ENCODE data around the gene TFDP2. TPM values are rescaled to one million over a fixed set of nuclear protein-coding genes. Genes with fewer than 3 reads are reported as not detected.

The TFDP2 gene
- total RNA-seq, 1 experiment from 2014 or later = 48.2 TPM

DNA sequence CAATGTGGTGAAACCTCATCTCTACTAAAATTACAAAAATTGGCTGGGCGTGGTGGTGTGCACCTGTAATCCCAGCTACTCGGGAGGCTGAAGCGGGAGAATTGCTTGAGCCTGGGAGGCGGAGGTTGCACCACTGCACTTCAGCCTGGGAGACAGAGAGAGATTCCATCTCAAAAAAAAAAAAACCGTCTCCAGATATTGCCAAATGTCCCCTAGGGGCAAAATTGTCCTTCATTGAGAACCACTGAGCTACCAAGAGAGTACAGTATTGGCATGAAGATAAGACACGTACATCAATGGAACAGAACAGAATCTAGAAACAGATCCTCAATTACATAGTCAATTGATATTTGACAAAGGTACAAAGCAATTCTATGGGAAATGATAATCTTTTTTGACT, 98.0 kb downstream of the TFDP2 start (continued):
- TF ChIP-seq, protein P1, sequence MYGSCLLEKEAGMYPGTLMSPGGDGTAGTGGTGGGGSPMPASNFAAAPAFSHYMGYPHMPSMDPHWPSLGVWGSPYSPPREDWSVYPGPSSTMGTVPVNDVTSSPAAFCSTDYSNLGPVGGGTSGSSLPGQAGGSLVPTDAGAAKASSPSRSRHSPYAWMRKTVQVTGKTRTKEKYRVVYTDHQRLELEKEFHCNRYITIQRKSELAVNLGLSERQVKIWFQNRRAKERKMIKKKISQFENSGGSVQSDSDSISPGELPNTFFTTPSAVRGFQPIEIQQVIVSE (CRISPR knock-in tag; IDR thresholded peaks at IDR 0.05; ENCODE audit: borderline replicate concordance) = no peak

DNA sequence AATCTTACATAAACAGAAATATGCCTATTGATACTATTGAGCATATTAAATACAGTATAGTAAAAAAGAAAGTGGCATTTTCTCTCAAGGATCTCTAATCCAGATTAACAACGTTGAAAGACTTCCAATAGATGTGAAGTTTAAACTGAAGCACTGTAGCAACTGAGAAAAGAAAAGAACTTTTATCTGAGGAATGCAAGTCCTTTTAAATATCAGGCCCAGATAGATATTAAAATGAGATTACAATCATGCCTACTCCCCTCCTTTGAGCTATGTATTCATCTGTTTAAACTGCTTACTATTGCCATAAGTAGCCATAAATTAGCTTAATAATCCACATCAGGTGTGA, 102.3 kb downstream of the TFDP2 start:
- ATAC-seq (no peak), DNase-seq (ENCODE audit: low spot score) (no peak)
- Mint-ChIP-seq H3K9me3 (peaks cover 3% of the 10 kb centered on the region; the same call in 1 of the 2 replicates), H3K27ac (no peak overlapping the region), H3K36me3 (peaks cover 4% of the 10 kb centered on the region; the same call in 1 of the 2 replicates), H3K4me3 (no peak overlapping the region), H3K27me3 (ENCODE audit: low read depth) (no peaks in the 10 kb centered on the region), H3K4me1 (peaks cover 14% of the 10 kb centered on the region)
- TF ChIP-seq ZNF138 (CRISPR knock-in tag; conservative IDR thresholded peaks at IDR 0.05) = no peak
- TF ChIP-seq, protein P2, sequence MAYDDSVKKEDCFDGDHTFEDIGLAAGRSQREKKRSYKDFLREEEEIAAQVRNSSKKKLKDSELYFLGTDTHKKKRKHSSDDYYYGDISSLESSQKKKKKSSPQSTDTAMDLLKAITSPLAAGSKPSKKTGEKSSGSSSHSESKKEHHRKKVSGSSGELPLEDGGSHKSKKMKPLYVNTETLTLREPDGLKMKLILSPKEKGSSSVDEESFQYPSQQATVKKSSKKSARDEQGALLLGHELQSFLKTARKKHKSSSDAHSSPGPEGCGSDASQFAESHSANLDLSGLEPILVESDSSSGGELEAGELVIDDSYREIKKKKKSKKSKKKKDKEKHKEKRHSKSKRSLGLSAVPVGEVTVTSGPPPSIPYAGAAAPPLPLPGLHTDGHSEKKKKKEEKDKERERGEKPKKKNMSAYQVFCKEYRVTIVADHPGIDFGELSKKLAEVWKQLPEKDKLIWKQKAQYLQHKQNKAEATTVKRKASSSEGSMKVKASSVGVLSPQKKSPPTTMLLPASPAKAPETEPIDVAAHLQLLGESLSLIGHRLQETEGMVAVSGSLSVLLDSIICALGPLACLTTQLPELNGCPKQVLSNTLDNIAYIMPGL (CRISPR knock-in tag; IDR thresholded peaks at IDR 0.05) = no peak
- TF ChIP-seq PREB (CRISPR knock-in tag; IDR thresholded peaks at IDR 0.05; ENCODE audit: borderline replicate concordance) = no peak
- no peak for TF ChIP-seq E2F5 (CRISPR knock-in tag; IDR thresholded peaks at IDR 0.05)
- TF ChIP-seq EMX1 (CRISPR knock-in tag; IDR thresholded peaks at IDR 0.05) = no peak
- TF ChIP-seq ZNF232 (CRISPR knock-in tag; IDR thresholded peaks at IDR 0.05) = no peak
- TF ChIP-seq, protein P3, sequence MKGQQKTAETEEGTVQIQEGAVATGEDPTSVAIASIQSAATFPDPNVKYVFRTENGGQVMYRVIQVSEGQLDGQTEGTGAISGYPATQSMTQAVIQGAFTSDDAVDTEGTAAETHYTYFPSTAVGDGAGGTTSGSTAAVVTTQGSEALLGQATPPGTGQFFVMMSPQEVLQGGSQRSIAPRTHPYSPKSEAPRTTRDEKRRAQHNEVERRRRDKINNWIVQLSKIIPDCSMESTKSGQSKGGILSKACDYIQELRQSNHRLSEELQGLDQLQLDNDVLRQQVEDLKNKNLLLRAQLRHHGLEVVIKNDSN (CRISPR knock-in tag; IDR thresholded peaks at IDR 0.05) = no peak
- ChIA-PET CTCF (no interaction called here), POLR2A (no interaction called here)

GRCh38 chr3:142046320-142047020, 102.9 kb downstream of the TFDP2 start:
- peak; percentile 71 for ATAC-seq
- ChIA-PET POLR2A (interaction anchor here (0.6 kb wide), 1 partner anchor 49 kb away, joined by 3 read pairs; no protein-coding TSS in a partner anchor), CTCF (no interaction called here)
- Mint-ChIP-seq H3K27ac (no peak overlapping the region), H3K27me3 (ENCODE audit: low read depth) (no peaks in the 10 kb centered on the region), H3K4me3 (no peak overlapping the region), H3K36me3 (peaks cover 4% of the 10 kb centered on the region; the same call in 1 of the 2 replicates), H3K4me1 (peaks cover 14% of the 10 kb centered on the region), H3K9me3 (peaks cover 3% of the 10 kb centered on the region; the same call in 1 of the 2 replicates)
- no peak for DNase-seq (ENCODE audit: low spot score)
- TF ChIP-seq, protein P4, sequence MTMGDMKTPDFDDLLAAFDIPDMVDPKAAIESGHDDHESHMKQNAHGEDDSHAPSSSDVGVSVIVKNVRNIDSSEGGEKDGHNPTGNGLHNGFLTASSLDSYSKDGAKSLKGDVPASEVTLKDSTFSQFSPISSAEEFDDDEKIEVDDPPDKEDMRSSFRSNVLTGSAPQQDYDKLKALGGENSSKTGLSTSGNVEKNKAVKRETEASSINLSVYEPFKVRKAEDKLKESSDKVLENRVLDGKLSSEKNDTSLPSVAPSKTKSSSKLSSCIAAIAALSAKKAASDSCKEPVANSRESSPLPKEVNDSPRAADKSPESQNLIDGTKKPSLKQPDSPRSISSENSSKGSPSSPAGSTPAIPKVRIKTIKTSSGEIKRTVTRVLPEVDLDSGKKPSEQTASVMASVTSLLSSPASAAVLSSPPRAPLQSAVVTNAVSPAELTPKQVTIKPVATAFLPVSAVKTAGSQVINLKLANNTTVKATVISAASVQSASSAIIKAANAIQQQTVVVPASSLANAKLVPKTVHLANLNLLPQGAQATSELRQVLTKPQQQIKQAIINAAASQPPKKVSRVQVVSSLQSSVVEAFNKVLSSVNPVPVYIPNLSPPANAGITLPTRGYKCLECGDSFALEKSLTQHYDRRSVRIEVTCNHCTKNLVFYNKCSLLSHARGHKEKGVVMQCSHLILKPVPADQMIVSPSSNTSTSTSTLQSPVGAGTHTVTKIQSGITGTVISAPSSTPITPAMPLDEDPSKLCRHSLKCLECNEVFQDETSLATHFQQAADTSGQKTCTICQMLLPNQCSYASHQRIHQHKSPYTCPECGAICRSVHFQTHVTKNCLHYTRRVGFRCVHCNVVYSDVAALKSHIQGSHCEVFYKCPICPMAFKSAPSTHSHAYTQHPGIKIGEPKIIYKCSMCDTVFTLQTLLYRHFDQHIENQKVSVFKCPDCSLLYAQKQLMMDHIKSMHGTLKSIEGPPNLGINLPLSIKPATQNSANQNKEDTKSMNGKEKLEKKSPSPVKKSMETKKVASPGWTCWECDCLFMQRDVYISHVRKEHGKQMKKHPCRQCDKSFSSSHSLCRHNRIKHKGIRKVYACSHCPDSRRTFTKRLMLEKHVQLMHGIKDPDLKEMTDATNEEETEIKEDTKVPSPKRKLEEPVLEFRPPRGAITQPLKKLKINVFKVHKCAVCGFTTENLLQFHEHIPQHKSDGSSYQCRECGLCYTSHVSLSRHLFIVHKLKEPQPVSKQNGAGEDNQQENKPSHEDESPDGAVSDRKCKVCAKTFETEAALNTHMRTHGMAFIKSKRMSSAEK (CRISPR knock-in tag; IDR thresholded peaks at IDR 0.05; ENCODE audit: borderline replicate concordance) = no peak
- no peak for TF ChIP-seq CREM (CRISPR knock-in tag; IDR thresholded peaks at IDR 0.05)
- no peak for TF ChIP-seq ZBTB21 (CRISPR knock-in tag; IDR thresholded peaks at IDR 0.05; ENCODE audit: borderline replicate concordance)
- TF ChIP-seq SMAD4 (CRISPR knock-in tag; IDR thresholded peaks at IDR 0.05) = no peak
- no peak for TF ChIP-seq ATF3 (CRISPR knock-in tag; conservative IDR thresholded peaks at IDR 0.05)
- no peak for TF ChIP-seq ZNF396 (CRISPR knock-in tag; IDR thresholded peaks at IDR 0.05; ENCODE audit: borderline replicate concordance)
- no peak for TF ChIP-seq IRF2 (CRISPR knock-in tag; IDR thresholded peaks at IDR 0.05; ENCODE audit: borderline replicate concordance, low read depth)
- TF ChIP-seq GABPB1 (CRISPR knock-in tag; IDR thresholded peaks at IDR 0.05) = no peak
- TF ChIP-seq, protein P5, sequence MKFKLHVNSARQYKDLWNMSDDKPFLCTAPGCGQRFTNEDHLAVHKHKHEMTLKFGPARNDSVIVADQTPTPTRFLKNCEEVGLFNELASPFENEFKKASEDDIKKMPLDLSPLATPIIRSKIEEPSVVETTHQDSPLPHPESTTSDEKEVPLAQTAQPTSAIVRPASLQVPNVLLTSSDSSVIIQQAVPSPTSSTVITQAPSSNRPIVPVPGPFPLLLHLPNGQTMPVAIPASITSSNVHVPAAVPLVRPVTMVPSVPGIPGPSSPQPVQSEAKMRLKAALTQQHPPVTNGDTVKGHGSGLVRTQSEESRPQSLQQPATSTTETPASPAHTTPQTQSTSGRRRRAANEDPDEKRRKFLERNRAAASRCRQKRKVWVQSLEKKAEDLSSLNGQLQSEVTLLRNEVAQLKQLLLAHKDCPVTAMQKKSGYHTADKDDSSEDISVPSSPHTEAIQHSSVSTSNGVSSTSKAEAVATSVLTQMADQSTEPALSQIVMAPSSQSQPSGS (CRISPR knock-in tag; IDR thresholded peaks at IDR 0.05; ENCODE audit: borderline replicate concordance, low read depth) = no peak
- no peak for TF ChIP-seq ESRRA (CRISPR knock-in tag; IDR thresholded peaks at IDR 0.05; ENCODE audit: borderline replicate concordance)

Data from WTC11 (cell line).